Measurements from ENCODE around the gene PTPN14. TPM values are rescaled to one million over a fixed set of nuclear protein-coding genes. Genes with fewer than 3 reads are reported as not detected.
"Not testable (repeated sequence)": the region's sequence is repeated elsewhere in the genome, so short reads cannot be mapped to it uniquely, and the experiment has no call there.

Gene PTPN14
- total and polyA plus RNA-seq, 2 of the 8 experiments (the other 6 are each of a cell fraction or from before 2014, with no cell fraction given) = 14.4 to 93.6 TPM

DNA sequence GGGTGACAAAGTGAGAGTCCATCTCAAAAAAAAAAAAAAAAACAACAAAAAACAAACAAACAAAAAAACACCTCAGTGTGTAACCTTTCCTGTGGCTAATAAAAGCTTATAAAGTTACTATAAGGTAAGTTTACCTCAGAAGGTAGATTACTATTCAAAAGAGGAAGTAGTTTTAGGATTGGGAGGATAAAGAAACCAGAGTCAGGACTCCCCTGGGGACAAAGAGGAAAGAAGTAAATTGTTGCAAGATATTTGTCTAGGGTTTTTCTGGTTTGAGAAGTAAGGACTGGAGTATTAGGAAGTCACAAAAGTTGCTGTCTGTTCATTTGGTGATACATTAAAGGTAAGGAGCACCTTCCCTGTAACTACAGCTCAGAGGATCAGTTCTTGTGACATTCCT lies 27.8 kb upstream of the PTPN14 start (continued):
- TF ChIP-seq, protein P1, sequence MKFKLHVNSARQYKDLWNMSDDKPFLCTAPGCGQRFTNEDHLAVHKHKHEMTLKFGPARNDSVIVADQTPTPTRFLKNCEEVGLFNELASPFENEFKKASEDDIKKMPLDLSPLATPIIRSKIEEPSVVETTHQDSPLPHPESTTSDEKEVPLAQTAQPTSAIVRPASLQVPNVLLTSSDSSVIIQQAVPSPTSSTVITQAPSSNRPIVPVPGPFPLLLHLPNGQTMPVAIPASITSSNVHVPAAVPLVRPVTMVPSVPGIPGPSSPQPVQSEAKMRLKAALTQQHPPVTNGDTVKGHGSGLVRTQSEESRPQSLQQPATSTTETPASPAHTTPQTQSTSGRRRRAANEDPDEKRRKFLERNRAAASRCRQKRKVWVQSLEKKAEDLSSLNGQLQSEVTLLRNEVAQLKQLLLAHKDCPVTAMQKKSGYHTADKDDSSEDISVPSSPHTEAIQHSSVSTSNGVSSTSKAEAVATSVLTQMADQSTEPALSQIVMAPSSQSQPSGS (IDR thresholded peaks at IDR 0.05; ENCODE audit: low read length) = no peak
- TF ChIP-seq SP4 (IDR thresholded peaks at IDR 0.05; ENCODE audit: low read length) (no peak), CBX5 (IDR thresholded peaks at IDR 0.05; ENCODE audit: low read depth, low read length) (no peak), RAD21 (IDR thresholded peaks at IDR 0.05 in 1 of 2, conservative IDR thresholded peaks at IDR 0.05 in 1 of 2; ENCODE audit: low read depth in 2 of 2, low read length in 2 of 2) (no peak)

DNA sequence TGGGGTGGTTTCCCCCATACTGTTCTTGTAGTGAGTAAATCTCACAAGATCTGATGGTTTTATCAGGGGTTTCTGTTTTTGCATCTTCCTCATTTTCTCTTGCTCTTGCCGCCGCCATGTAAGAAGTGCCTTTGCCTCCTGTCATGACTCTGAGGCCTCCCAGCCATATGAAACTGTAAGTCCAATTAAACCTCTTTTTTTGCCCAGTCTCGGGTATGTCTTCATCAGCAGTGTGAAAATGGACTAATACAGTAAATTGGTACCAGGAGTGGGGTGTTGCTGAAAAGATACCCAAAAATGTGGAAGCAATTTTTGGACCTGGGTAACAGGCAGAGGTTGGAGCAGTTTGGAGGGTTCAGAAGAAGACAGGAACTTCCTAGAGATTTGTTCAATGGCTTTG lies 24.7 kb upstream of the PTPN14 start:
- H2AK5ac ChIP-seq (ENCODE audit: low read depth, low read length); H3K79me2 ChIP-seq (ENCODE audit: control insufficient read depth in 1 of 2, insufficient read depth in 2 of 2, low read length in 2 of 2); H3K14ac ChIP-seq (ENCODE audit: insufficient read length); H2BK20ac ChIP-seq (ENCODE audit: low read length); H3K23me2 ChIP-seq (ENCODE audit: low read depth, low read length); H3K4me3 ChIP-seq (ENCODE audit: extremely low read depth in 1 of 4, insufficient read depth in 2 of 4, low read depth in 3 of 4, low read length in 4 of 4); H3K18ac ChIP-seq (ENCODE audit: extremely low read depth, low read length); H3K23ac ChIP-seq (ENCODE audit: insufficient read length); H2BK15ac ChIP-seq (ENCODE audit: low read length); H3K4ac ChIP-seq (replicated peaks; ENCODE audit: insufficient read length, low read depth, low read length); H4K20me1 ChIP-seq (replicated peaks in 1 of 2; ENCODE audit: control insufficient read depth in 1 of 2, insufficient read depth in 2 of 2, low read length in 2 of 2); FAIRE-seq; H3K36me3 ChIP-seq (ENCODE audit: control insufficient read depth in 2 of 4, insufficient read depth in 4 of 4, low read length in 3 of 4); H3K9ac ChIP-seq (replicated peaks in 1 of 4; ENCODE audit: extremely low read depth in 1 of 4, low read depth in 3 of 4, low read length in 3 of 4); H2BK5ac ChIP-seq (ENCODE audit: low read depth, low read length); H4K91ac ChIP-seq (replicated peaks; ENCODE audit: insufficient read length, low read length); DNase-seq (ENCODE audit: low read depth in 1 of 2, low spot score in 2 of 2); H3K4me1 ChIP-seq (replicated peaks in 1 of 4; ENCODE audit: control insufficient read depth in 3 of 4, insufficient read depth in 4 of 4, low read length in 3 of 4); H3K27ac ChIP-seq (ENCODE audit: low read depth, low read length); H3K56ac ChIP-seq (replicated peaks; ENCODE audit: insufficient read length, low read depth, low read length); H3K4me2 ChIP-seq (ENCODE audit: insufficient read depth in 1 of 2, low read depth in 2 of 2, low read length in 2 of 2); H2BK12ac ChIP-seq (ENCODE audit: low read depth, low read length); H3K27me3 ChIP-seq (replicated peaks in 1 of 4; ENCODE audit: control insufficient read depth in 3 of 4, extremely low read depth in 1 of 4, insufficient read depth in 3 of 4, low read length in 3 of 4); H2AFZ ChIP-seq (ENCODE audit: low read length); H3K79me1 ChIP-seq (ENCODE audit: low read depth, low read length); H2BK120ac ChIP-seq (replicated peaks; ENCODE audit: low read depth, low read length); H4K5ac ChIP-seq (ENCODE audit: insufficient read length, low read depth, low read length); H4K8ac ChIP-seq (ENCODE audit: extremely low read depth, insufficient read depth, low read length): not testable (repeated sequence)
- ChIA-PET CTCF (ENCODE audit: partially characterized antibody) (interaction anchor here (0.5 to 1.1 kb wide), 2 partner anchors 21 to 170 kb away, joined by 3 to 5 read pairs; no protein-coding TSS in a partner anchor), POLR2A (ENCODE audit: partially characterized antibody) (interaction anchor here (1.3 to 1.5 kb wide), 2 partner anchors 25 to 91 kb away, joined by 3 to 6 read pairs; partner anchors contain the start of gene PTPN14)
- 96% methylated on average over 3 of the region's 3 CpGs; no CpG with 5 or more reads in 1 of the 2 experiments for WGBS, 2 experiments (ENCODE audit: extremely low coverage in 1 of 2, insufficient coverage in 1 of 2, insufficient read length in 1 of 2, insufficient replicate concordance in 2 of 2, low coverage in 1 of 2, low lambda C conversion rate in 2 of 2, missing lambda C conversion rate in 1 of 2)
- peaks cover 12 to 19% of the 10 kb centered on the region in 2 experiments; a peak in 3 of 4 replicates for H3K9me3 ChIP-seq (ENCODE audit: insufficient read depth in 2 of 2, low read depth in 1 of 2, low read length in 1 of 2)
